Measurements from ENCODE around the gene ALKBH4.
"Not testable (repeated sequence)": the region's sequence is repeated elsewhere in the genome, so short reads cannot be mapped to it uniquely, and the experiment has no call there.

ALKBH4 gene

GRCh38 chr7:102464577-102465280 lies at the start of gene ALKBH4, which contains the start of gene LRWD1:
Gene ALKBH4, minus strand, starts transcription at chr7:102464863. Its CDS starts 27 bp downstream, at chr7:102464836.
Gene LRWD1, plus strand, starts transcription at chr7:102464984. Its CDS starts 97 bp downstream, at chr7:102465081.
- FAIRE-seq, result peak; percentile 98
- peak; percentile 100 for DNase-seq (ENCODE audit: low spot score)

- DNase-seq (ENCODE audit: low spot score); FAIRE-seq: not testable (repeated sequence)
These were observed 48.1 kb upstream of the ALKBH4 start for GRCh38 chr7:102512642-102513221.

- not testable (repeated sequence) for DNase-seq (ENCODE audit: low spot score)
- FAIRE-seq, result peak; percentile 9
These were observed 47.3 kb upstream of the ALKBH4 start for GRCh38 chr7:102511860-102512522.

GRCh38 chr7:102510575-102510974 lies 45.9 kb upstream of the ALKBH4 start:
- DNase-seq (ENCODE audit: low spot score); FAIRE-seq: not testable (repeated sequence)

GRCh38 chr7:102507410-102508088 lies 42.9 kb upstream of the ALKBH4 start:
- not testable (repeated sequence) for FAIRE-seq; DNase-seq (ENCODE audit: low spot score)

GRCh38 chr7:102505298-102506185 lies 40.9 kb upstream of the ALKBH4 start:
- FAIRE-seq; DNase-seq (ENCODE audit: low spot score): not testable (repeated sequence)

GRCh38 chr7:102503141-102503540 lies 38.5 kb upstream of the ALKBH4 start:
- not testable (repeated sequence) for FAIRE-seq; DNase-seq (ENCODE audit: low spot score)

GRCh38 chr7:102498321-102498720 lies 33.7 kb upstream of the ALKBH4 start:
- FAIRE-seq; DNase-seq (ENCODE audit: low spot score): not testable (repeated sequence)

GRCh38 chr7:102497308-102497707 lies 32.6 kb upstream of the ALKBH4 start:
- not testable (repeated sequence) for DNase-seq (ENCODE audit: low spot score); FAIRE-seq

GRCh38 chr7:102496861-102497260 lies 32.2 kb upstream of the ALKBH4 start:
- DNase-seq (ENCODE audit: low spot score); FAIRE-seq: not testable (repeated sequence)

- FAIRE-seq; DNase-seq (ENCODE audit: low spot score): not testable (repeated sequence)
These were observed 29.9 kb upstream of the ALKBH4 start for GRCh38 chr7:102494473-102495149.

GRCh38 chr7:102494026-102494425 lies 29.4 kb upstream of the ALKBH4 start:
- not testable (repeated sequence) for FAIRE-seq; DNase-seq (ENCODE audit: low spot score)

GRCh38 chr7:102493220-102493935 lies 28.7 kb upstream of the ALKBH4 start:
- FAIRE-seq; DNase-seq (ENCODE audit: low spot score): not testable (repeated sequence)

GRCh38 chr7:102490529-102491075 lies 25.9 kb upstream of the ALKBH4 start:
- DNase-seq (ENCODE audit: low spot score); FAIRE-seq: not testable (repeated sequence)

- DNase-seq (ENCODE audit: low spot score); FAIRE-seq: not testable (repeated sequence)
These were observed 19.7 kb upstream of the ALKBH4 start for GRCh38 chr7:102484317-102484716.

GRCh38 chr7:102481962-102482361 lies 17.3 kb upstream of the ALKBH4 start:
- not testable (repeated sequence) for DNase-seq (ENCODE audit: low spot score); FAIRE-seq

GRCh38 chr7:102479982-102480637 lies 15.4 kb upstream of the ALKBH4 start:
- FAIRE-seq; DNase-seq (ENCODE audit: low spot score): not testable (repeated sequence)

- not testable (repeated sequence) for DNase-seq (ENCODE audit: low spot score); FAIRE-seq
These were observed 14.5 kb upstream of the ALKBH4 start for GRCh38 chr7:102479209-102479584.

All from urothelium cell line (cell line).